Measurements from ENCODE around the gene PANK2. TPM values are rescaled to one million over a fixed set of nuclear protein-coding genes. Genes with fewer than 3 reads are reported as not detected.
"Not testable (repeated sequence)": the region's sequence is repeated elsewhere in the genome, so short reads cannot be mapped to it uniquely, and the experiment has no call there.

Gene PANK2
- total RNA-seq: 10 to 100 TPM; 50.0 to 50.7 TPM

GRCh38 chr20:3888622-3889488 is at the start of gene PANK2:
Gene PANK2, plus strand, starts transcription at chr20:3889387.
- Mint-ChIP-seq H3K4me1 (peaks cover 36% of the 10 kb centered on the region), H3K4me3 (peak within 1 kb of the TSS; percentile 99), H3K27me3 (no peaks in the 10 kb centered on the region), H3K9me3 (no peaks in the 10 kb centered on the region), H3K36me3 (peaks cover 51% of the 10 kb centered on the region), H3K27ac (peak within 1 kb of the TSS; percentile 98)
- DNase-seq: peak; percentile 97

DNA sequence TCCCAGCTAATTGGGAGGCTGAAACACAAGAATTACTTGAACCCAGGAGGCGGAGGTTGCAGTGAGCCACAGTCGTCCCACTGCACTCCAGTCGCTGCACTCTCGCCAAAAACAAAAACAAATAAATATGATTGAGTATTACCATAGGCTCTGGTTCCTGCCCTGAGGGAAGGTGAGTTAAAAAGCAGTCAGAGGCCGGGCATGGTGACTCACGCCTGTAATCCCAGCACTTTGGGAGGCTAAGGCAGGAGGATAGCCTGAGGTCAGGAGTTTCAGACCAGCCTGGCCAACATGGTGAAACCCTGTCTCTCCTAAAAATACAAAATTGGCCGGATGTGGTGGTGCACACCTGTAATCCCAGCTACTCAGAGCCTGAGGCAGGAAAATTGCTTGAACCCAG is 49.0 kb upstream of the PANK2 start:
- H3K4me3 Mint-ChIP-seq, H3K27ac Mint-ChIP-seq, H3K27me3 Mint-ChIP-seq, DNase-seq, H3K4me1 Mint-ChIP-seq, H3K9me3 Mint-ChIP-seq, H3K36me3 Mint-ChIP-seq: not testable (repeated sequence)

- Mint-ChIP-seq H3K9me3 (no peaks in the 10 kb centered on the region), H3K27ac (no peak overlapping the region), H3K27me3 (no peaks in the 10 kb centered on the region), H3K4me3 (no peak overlapping the region), H3K4me1 (peaks cover 8% of the 10 kb centered on the region), H3K36me3 (peaks cover 3% of the 10 kb centered on the region)
- DNase-seq: no peak
Measured at GRCh38 chr20:3842348-3842930, 46.7 kb upstream of the PANK2 start.

GRCh38 chr20:3843490-3843889 is 45.7 kb upstream of the PANK2 start:
- Mint-ChIP-seq H3K27me3 (no peaks in the 10 kb centered on the region), H3K9me3 (no peaks in the 10 kb centered on the region), H3K4me3 (no peak overlapping the region), H3K36me3 (peaks cover 3% of the 10 kb centered on the region), H3K4me1 (peaks cover 14% of the 10 kb centered on the region), H3K27ac (no peak overlapping the region)
- no peak for DNase-seq

- H3K9me3 Mint-ChIP-seq, H3K27ac Mint-ChIP-seq, H3K36me3 Mint-ChIP-seq, DNase-seq, H3K4me3 Mint-ChIP-seq, H3K27me3 Mint-ChIP-seq: not testable (repeated sequence)
- H3K4me1 Mint-ChIP-seq: peaks cover 19% of the 10 kb centered on the region
Measured at GRCh38 chr20:3843990-3844619, 45.1 kb upstream of the PANK2 start.

DNA sequence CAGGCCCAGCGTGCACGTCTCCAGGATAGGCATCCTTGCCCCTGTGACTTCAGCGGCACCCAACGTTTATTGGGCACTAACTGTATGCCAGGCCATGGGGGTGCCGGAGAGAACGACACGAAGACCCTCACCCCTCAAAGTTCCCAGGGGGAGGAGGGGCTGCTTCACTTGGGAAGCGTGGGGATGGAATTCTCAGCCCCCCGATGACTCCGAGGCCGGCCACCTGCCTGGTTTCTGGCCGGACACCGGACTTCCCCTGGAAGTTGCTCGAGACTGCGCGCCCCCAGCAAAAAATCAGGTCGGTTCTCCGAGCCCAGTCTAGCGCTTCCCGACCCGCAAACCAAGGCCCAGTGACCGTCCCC is 42.8 kb upstream of the PANK2 start:
- peak overlapping the region; percentile 86 for H3K4me3 Mint-ChIP-seq

GRCh38 chr20:3846740-3847428 is 42.3 kb upstream of the PANK2 start, which contains the start of gene MAVS:
Gene MAVS, plus strand, starts transcription at chr20:3846834. Its CDS starts 7,791 bp downstream, at chr20:3854625.
- Mint-ChIP-seq H3K9me3 (no peaks in the 10 kb centered on the region), H3K4me1 (peaks cover 19% of the 10 kb centered on the region), H3K27ac (peak within 1 kb of the TSS; percentile 90), H3K36me3 (peaks cover 6% of the 10 kb centered on the region), H3K4me3 (peak within 1 kb of the TSS; percentile 86), H3K27me3 (no peaks in the 10 kb centered on the region)
- DNase-seq: peak; percentile 92

More for the DNA sequence above, 42.8 kb upstream of the PANK2 start:
- Mint-ChIP-seq H3K36me3 (peaks cover 6% of the 10 kb centered on the region), H3K4me1 (peaks cover 19% of the 10 kb centered on the region), H3K27ac (peak overlapping the region; percentile 90), H3K27me3 (no peaks in the 10 kb centered on the region), H3K9me3 (no peaks in the 10 kb centered on the region)
- no peak for DNase-seq

GRCh38 chr20:3847429-3847940 is 41.7 kb upstream of the PANK2 start:
- Mint-ChIP-seq H3K27me3 (no peaks in the 10 kb centered on the region), H3K36me3 (peaks cover 6% of the 10 kb centered on the region), H3K27ac (peak overlapping the region; percentile 90), H3K4me1 (peaks cover 19% of the 10 kb centered on the region), H3K4me3 (peak overlapping the region; percentile 86), H3K9me3 (no peaks in the 10 kb centered on the region)
- DNase-seq: no peak

DNA sequence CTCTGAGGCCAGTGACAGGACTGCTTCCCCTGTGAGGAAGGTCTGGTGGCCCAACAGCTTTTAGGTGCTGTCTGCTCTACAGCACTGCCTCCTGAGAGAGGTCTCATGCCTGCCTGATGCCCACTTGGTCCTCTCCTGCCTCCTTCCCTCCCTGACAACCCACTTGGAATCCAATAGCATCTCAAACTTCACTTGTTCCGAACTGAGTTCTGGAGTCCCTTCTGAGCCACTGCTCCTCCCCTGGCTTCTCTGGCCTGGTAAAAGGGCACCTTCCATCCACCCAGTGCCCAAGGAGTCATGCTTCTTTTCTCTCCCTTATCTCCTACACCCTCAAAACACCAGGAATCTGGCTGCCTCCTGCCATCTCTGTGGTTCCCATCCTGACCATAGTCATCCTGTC is 40.6 kb upstream of the PANK2 start:
- Mint-ChIP-seq H3K27me3 (no peaks in the 10 kb centered on the region), H3K4me3 (peak overlapping the region; percentile 42), H3K9me3 (no peaks in the 10 kb centered on the region), H3K4me1 (peaks cover 19% of the 10 kb centered on the region), H3K36me3 (peaks cover 6% of the 10 kb centered on the region), H3K27ac (no peak overlapping the region)
- DNase-seq: no peak

- Mint-ChIP-seq H3K4me1 (peaks cover 4% of the 10 kb centered on the region), H3K27ac (no peak overlapping the region), H3K4me3 (no peak overlapping the region), H3K36me3 (peaks cover 11% of the 10 kb centered on the region), H3K27me3 (no peaks in the 10 kb centered on the region), H3K9me3 (no peaks in the 10 kb centered on the region)
- DNase-seq: no peak
Measured at GRCh38 chr20:3854462-3854871, 34.7 kb upstream of the PANK2 start.

DNA sequence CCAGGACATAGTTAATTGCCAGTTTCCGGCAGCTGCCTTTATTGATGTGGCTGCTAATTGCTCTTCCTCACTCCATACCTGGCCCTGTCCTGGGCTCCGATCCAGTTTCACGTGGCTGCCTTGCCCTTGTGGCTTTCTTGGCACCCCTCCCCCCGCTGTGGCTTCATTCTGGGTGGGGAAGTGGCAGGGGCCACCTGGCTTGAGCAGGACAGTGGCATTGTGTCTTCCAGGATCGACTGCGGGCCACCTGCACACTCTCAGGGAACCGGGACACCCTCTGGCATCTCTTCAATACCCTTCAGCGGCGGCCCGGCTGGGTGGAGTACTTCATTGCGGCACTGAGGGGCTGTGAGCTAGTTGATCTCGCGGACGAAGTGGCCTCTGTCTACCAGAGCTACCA is 31.8 kb upstream of the PANK2 start:
- no peaks in the 10 kb centered on the region for H3K9me3 Mint-ChIP-seq
- H3K36me3 Mint-ChIP-seq: peaks cover 27% of the 10 kb centered on the region
- DNase-seq: no peak
- no peaks in the 10 kb centered on the region for H3K27me3 Mint-ChIP-seq
- no peak overlapping the region for H3K4me3 Mint-ChIP-seq
- H3K4me1 Mint-ChIP-seq: peaks cover 4% of the 10 kb centered on the region
- no peak overlapping the region for H3K27ac Mint-ChIP-seq

- peaks cover 32% of the 10 kb centered on the region for H3K36me3 Mint-ChIP-seq
- peaks cover 4% of the 10 kb centered on the region for H3K4me1 Mint-ChIP-seq
- no peaks in the 10 kb centered on the region for H3K9me3 Mint-ChIP-seq
- H3K27ac Mint-ChIP-seq: no peak overlapping the region
- H3K27me3 Mint-ChIP-seq: no peaks in the 10 kb centered on the region
- no peak for DNase-seq
- H3K4me3 Mint-ChIP-seq: no peak overlapping the region
Measured at GRCh38 chr20:3858689-3859088, 30.5 kb upstream of the PANK2 start.

GRCh38 chr20:3861191-3861590 is 28.0 kb upstream of the PANK2 start:
- Mint-ChIP-seq H3K9me3 (no peaks in the 10 kb centered on the region), H3K36me3 (peaks cover 22% of the 10 kb centered on the region), H3K4me1 (no peaks in the 10 kb centered on the region), H3K4me3 (no peak overlapping the region), H3K27me3 (no peaks in the 10 kb centered on the region), H3K27ac (no peak overlapping the region)
- no peak for DNase-seq

DNA sequence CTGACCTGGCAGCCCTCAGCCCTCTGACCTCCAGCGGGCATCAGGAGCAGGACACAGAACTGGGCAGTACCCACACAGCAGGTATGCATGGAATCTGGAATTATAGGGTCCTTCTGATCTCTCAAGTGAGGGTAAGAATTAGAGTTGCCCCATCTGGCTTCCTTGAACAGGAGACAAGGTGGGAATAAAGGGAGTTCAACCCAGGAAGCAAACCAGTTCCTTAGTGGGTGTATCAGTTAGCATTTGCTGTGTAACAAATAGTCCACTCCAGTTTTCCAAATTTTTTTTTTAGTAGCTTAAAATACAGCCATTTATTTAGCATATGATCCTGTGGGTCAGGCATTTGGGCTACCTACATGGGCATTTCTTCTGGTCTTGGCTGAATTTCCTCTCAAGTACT is 26.9 kb upstream of the PANK2 start:
- Mint-ChIP-seq H3K27ac (no peak overlapping the region), H3K27me3 (no peaks in the 10 kb centered on the region), H3K9me3 (no peaks in the 10 kb centered on the region), H3K36me3 (peaks cover 25% of the 10 kb centered on the region), H3K4me3 (no peak overlapping the region), H3K4me1 (no peaks in the 10 kb centered on the region)
- no peak for DNase-seq

DNA sequence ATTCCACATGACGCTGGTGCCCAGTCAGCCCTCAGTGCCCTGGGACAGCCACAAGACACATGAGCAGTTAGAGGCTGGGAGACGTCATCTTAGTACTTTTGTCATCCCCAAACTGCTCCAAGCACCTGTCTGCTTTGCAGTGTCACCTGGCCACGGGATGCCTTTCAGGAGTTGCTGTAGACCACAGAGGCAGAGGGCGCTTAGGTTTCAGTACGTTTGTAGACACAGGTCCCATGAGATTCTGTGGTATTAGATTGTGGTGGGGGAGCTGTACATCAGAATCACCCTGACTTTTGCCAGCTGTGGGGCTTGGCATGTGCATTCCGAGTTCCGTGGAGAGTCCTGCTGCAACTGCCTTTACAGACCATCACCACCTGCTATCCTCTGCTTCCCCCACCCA is 25.9 kb upstream of the PANK2 start:
- Mint-ChIP-seq H3K27me3 (no peaks in the 10 kb centered on the region), H3K27ac (no peak overlapping the region), H3K4me3 (no peak overlapping the region), H3K9me3 (no peaks in the 10 kb centered on the region), H3K36me3 (peaks cover 23% of the 10 kb centered on the region), H3K4me1 (no peaks in the 10 kb centered on the region)
- no peak for DNase-seq

Data from activated naive CD8-positive, alpha-beta T cell treated with anti-CD3 and anti-CD28 coated beads for 36 hours (primary cell).